Measurements from ENCODE around the gene HS2ST1. TPM values are rescaled to one million over a fixed set of nuclear protein-coding genes. Genes with fewer than 3 reads are reported as not detected.

Gene HS2ST1
- total RNA-seq, 4 donors from 2014 or later = 6.3 to 11.7 (median 10.3) TPM

DNA sequence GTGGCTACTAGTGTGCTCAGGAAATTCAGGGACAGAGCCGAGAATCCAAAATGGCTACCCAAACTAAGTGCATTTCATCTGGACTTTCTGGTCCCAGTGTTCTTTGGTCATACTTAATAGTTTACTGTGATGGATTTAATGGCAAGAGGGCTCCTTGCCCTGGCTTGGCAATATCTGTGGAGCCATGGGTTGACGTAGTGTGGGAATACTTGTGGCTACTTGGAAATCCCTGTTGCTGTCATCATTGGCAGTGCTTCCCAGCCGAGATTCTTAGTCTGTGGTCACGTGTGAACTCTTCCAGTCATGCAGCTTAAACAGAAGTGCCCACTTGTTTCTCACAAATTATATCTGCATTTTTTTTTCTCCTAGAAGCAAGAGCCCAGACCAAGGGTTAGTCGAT lies 198.9 kb downstream of the HS2ST1 start:
- TF ChIP-seq EP300 (IDR thresholded peaks at IDR 0.05) (no peak), POLR2AphosphoS5 (IDR thresholded peaks at IDR 0.05) (no peak), POLR2A (IDR thresholded peaks at IDR 0.05) (no peak)
- TF ChIP-seq, protein P1, sequence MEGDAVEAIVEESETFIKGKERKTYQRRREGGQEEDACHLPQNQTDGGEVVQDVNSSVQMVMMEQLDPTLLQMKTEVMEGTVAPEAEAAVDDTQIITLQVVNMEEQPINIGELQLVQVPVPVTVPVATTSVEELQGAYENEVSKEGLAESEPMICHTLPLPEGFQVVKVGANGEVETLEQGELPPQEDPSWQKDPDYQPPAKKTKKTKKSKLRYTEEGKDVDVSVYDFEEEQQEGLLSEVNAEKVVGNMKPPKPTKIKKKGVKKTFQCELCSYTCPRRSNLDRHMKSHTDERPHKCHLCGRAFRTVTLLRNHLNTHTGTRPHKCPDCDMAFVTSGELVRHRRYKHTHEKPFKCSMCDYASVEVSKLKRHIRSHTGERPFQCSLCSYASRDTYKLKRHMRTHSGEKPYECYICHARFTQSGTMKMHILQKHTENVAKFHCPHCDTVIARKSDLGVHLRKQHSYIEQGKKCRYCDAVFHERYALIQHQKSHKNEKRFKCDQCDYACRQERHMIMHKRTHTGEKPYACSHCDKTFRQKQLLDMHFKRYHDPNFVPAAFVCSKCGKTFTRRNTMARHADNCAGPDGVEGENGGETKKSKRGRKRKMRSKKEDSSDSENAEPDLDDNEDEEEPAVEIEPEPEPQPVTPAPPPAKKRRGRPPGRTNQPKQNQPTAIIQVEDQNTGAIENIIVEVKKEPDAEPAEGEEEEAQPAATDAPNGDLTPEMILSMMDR (IDR thresholded peaks at IDR 0.05) = no peak
- Histone ChIP-seq H3K36me3 (no peaks in the 10 kb centered on the region), H3K27me3 (no peaks in the 10 kb centered on the region), H3K27ac (no peak overlapping the region), H3K4me3 (no peak overlapping the region), H3K9me3 (no peaks in the 10 kb centered on the region), H3K4me1 (no peaks in the 10 kb centered on the region)
- no peak for DNase-seq (ENCODE audit: low spot score in 2 of 2)
- 69% methylated on average over 5 of the region's 5 CpGs for WGBS

DNA sequence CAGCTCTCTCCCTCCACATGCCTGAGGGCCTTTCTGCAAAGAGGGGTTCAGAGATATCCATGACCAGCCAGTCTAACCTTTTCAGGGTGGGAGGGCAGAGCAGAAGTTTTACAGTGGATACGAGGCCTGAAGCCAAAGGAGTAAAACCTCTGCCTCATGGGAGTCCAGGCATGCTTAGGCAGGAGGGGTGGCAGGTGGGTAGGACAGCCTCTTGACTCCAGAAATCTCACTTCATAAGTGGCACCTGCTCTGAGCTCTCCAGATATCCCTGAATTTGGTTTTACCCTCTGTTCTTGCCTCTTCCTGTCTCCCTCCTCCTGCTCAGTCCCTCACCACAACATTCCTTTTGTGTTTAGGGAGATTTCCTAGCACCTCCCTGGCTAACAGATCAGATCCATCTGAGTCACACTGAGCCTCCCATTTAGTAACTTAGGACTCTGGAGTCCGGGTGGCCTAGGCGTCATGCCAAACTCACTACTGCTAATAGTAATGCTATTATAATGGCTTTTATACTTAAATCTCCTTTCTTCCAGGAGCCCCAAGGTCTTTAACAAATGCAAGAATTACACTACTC lies 201.0 kb downstream of the HS2ST1 start:
- no peak for DNase-seq (ENCODE audit: low spot score in 2 of 2)
- Histone ChIP-seq H3K4me1 (no peaks in the 10 kb centered on the region), H3K27me3 (no peaks in the 10 kb centered on the region), H3K9me3 (no peaks in the 10 kb centered on the region), H3K4me3 (no peak overlapping the region), H3K36me3 (no peaks in the 10 kb centered on the region), H3K27ac (no peak overlapping the region)
- 69% methylated on average over 3 of the region's 3 CpGs for WGBS
- TF ChIP-seq, protein P1 (IDR thresholded peaks at IDR 0.05) = no peak
- TF ChIP-seq EP300 (IDR thresholded peaks at IDR 0.05) = no peak
- TF ChIP-seq POLR2A (IDR thresholded peaks at IDR 0.05) = no peak
- no peak for TF ChIP-seq POLR2AphosphoS5 (IDR thresholded peaks at IDR 0.05)

DNA sequence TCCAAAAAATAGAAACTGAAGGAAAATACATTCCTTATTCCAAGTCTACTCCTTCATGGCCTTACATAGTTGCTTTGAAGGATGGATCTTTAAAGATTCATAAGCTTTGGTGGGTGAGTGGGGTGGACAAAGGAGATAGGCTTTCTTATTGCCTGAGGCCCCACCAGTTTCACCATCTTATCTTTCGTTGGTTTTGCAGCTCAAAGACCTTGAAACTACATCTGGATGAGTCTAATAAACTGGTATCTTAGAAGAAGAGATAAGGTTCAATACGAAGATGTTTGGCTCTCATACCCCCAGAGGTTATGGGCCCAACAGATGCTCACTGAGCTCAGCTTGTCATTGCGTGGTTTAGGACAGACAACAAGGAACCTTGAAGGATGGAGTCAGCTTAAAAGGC lies 201.5 kb downstream of the HS2ST1 start:
- no peaks in the 10 kb centered on the region for H3K36me3 ChIP-seq
- no peak overlapping the region for H3K27ac ChIP-seq
- TF ChIP-seq POLR2AphosphoS5 (IDR thresholded peaks at IDR 0.05) (no peak), EP300 (IDR thresholded peaks at IDR 0.05) (no peak), POLR2A (IDR thresholded peaks at IDR 0.05) (no peak)
- TF ChIP-seq, protein P1 (IDR thresholded peaks at IDR 0.05) = no peak
- DNase-seq (ENCODE audit: low spot score in 2 of 2) = no peak
- H3K27me3 ChIP-seq = no peaks in the 10 kb centered on the region
- no peaks in the 10 kb centered on the region for H3K4me1 ChIP-seq
- 88% methylated on average over 3 of the region's 3 CpGs for WGBS
- H3K4me3 ChIP-seq = no peak overlapping the region
- H3K9me3 ChIP-seq = no peaks in the 10 kb centered on the region

DNA sequence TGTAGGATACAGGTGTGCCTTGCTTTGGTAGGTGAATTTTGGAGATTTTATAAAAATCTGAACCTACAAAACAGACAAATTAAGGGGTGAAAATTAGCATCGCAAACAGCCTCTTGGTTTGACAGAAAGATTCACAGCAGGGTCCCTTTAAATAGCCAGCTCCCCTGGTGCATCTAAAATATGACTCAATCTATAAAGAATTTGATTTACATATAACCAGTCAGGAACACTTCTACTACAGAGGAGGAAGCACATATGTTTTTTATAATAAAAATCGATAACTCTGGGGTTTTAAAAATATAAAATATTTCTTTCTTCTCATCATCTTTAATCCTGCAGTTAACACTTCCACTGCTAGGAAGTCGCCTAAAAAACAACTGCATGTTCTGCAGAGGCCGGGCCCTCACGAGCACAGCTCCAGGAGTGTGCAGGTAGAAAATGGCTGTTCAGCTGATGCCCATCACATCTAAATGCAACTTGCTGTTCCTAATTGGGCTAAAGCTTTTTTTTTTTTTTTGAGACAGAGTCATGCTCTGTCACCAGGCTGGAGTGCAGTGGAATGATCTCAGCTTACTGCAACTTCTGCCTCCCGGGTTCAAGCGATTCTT lies 203.4 kb downstream of the HS2ST1 start:
- TF ChIP-seq EP300 (IDR thresholded peaks at IDR 0.05) = no peak
- TF ChIP-seq, protein P1 (IDR thresholded peaks at IDR 0.05) = no peak
- no peak for TF ChIP-seq POLR2A (IDR thresholded peaks at IDR 0.05)
- no peak for TF ChIP-seq POLR2AphosphoS5 (IDR thresholded peaks at IDR 0.05)
- no peak for DNase-seq (ENCODE audit: low spot score in 2 of 2)
- H3K4me1 ChIP-seq = no peaks in the 10 kb centered on the region
- no peaks in the 10 kb centered on the region for H3K9me3 ChIP-seq
- 77% methylated on average over 7 of the region's 7 CpGs for WGBS
- H3K27ac ChIP-seq = no peak overlapping the region
- no peaks in the 10 kb centered on the region for H3K36me3 ChIP-seq
- no peak overlapping the region for H3K4me3 ChIP-seq
- H3K27me3 ChIP-seq = no peaks in the 10 kb centered on the region

DNA sequence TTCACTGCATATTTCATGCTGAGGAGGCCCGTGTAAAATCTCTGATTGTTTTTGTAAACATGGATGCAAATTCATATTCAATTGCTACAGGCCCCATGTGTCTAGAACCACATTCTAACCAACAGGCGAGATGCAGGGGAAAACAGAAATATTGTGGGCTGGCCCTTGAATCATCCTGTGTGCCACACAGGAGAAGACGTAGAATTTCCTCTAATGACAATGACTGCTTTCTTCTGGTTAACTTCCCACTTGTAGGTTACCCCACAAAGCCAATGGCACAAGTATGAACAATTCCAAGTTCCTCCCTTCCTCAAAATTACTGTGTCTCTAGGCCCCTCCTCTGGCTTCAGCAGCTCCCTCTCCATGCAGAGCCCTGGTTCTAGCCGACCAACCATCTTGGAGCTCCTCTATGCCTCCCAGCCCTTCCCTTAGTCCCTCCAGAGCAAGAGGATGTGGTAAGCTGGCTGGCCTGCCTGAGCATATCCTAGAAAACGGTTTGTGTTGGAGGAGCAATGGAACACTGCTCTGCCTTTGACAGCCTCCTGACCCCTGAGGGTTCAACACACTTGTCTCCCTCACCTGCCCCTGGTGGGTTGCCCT lies 205.2 kb downstream of the HS2ST1 start:
- Histone ChIP-seq H3K36me3 (no peaks in the 10 kb centered on the region), H3K4me3 (no peak overlapping the region), H3K27me3 (no peaks in the 10 kb centered on the region), H3K9me3 (no peaks in the 10 kb centered on the region), H3K4me1 (no peaks in the 10 kb centered on the region), H3K27ac (no peak overlapping the region)
- TF ChIP-seq POLR2A (IDR thresholded peaks at IDR 0.05) (no peak), EP300 (IDR thresholded peaks at IDR 0.05) (no peak)
- TF ChIP-seq, protein P1 (IDR thresholded peaks at IDR 0.05) = no peak
- WGBS = 94% methylated on average over 5 of the region's 5 CpGs
- no peak for DNase-seq (ENCODE audit: low spot score in 2 of 2)
